ENCODE data around the gene HAPSTR1.

DNA sequence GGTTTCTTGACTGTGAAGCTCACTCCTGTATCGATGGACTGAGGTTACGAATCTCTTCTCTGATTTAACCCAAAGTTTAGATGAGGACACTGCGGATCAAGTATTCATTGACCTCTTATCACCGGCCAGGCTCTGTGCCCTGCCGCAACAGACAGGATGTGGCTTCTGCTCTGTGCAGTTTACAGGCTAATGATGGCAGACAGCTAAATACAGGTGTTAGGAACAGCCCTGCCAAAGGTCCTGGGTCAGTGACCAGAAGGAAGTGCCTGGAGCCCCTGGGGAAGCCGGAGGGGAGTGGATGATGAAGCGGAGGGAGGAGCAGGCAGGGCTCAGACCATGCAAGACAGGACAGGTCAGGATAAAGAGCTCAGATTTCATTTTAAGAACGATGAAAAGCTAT lies 44.4 kb downstream of the HAPSTR1 start:
- TF ChIP-seq, protein P1, sequence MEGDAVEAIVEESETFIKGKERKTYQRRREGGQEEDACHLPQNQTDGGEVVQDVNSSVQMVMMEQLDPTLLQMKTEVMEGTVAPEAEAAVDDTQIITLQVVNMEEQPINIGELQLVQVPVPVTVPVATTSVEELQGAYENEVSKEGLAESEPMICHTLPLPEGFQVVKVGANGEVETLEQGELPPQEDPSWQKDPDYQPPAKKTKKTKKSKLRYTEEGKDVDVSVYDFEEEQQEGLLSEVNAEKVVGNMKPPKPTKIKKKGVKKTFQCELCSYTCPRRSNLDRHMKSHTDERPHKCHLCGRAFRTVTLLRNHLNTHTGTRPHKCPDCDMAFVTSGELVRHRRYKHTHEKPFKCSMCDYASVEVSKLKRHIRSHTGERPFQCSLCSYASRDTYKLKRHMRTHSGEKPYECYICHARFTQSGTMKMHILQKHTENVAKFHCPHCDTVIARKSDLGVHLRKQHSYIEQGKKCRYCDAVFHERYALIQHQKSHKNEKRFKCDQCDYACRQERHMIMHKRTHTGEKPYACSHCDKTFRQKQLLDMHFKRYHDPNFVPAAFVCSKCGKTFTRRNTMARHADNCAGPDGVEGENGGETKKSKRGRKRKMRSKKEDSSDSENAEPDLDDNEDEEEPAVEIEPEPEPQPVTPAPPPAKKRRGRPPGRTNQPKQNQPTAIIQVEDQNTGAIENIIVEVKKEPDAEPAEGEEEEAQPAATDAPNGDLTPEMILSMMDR (conservative IDR thresholded peaks at IDR 0.05; ENCODE audit: low read depth in 2 of 2), result no peak
- TF ChIP-seq EZH2 (IDR thresholded peaks at IDR 0.05; ENCODE audit: low read depth, unreplicated experiment) (no peak), ZNF331 (CRISPR knock-in tag; IDR thresholded peaks at IDR 0.05; ENCODE audit: low read depth) (no peak), STAT1 (IDR thresholded peaks at IDR 0.05; ENCODE audit: unreplicated experiment) (no peak), POLR2AphosphoS5 (IDR thresholded peaks at IDR 0.05; ENCODE audit: low read depth) (no peak)
- TF ChIP-seq, protein P2, sequence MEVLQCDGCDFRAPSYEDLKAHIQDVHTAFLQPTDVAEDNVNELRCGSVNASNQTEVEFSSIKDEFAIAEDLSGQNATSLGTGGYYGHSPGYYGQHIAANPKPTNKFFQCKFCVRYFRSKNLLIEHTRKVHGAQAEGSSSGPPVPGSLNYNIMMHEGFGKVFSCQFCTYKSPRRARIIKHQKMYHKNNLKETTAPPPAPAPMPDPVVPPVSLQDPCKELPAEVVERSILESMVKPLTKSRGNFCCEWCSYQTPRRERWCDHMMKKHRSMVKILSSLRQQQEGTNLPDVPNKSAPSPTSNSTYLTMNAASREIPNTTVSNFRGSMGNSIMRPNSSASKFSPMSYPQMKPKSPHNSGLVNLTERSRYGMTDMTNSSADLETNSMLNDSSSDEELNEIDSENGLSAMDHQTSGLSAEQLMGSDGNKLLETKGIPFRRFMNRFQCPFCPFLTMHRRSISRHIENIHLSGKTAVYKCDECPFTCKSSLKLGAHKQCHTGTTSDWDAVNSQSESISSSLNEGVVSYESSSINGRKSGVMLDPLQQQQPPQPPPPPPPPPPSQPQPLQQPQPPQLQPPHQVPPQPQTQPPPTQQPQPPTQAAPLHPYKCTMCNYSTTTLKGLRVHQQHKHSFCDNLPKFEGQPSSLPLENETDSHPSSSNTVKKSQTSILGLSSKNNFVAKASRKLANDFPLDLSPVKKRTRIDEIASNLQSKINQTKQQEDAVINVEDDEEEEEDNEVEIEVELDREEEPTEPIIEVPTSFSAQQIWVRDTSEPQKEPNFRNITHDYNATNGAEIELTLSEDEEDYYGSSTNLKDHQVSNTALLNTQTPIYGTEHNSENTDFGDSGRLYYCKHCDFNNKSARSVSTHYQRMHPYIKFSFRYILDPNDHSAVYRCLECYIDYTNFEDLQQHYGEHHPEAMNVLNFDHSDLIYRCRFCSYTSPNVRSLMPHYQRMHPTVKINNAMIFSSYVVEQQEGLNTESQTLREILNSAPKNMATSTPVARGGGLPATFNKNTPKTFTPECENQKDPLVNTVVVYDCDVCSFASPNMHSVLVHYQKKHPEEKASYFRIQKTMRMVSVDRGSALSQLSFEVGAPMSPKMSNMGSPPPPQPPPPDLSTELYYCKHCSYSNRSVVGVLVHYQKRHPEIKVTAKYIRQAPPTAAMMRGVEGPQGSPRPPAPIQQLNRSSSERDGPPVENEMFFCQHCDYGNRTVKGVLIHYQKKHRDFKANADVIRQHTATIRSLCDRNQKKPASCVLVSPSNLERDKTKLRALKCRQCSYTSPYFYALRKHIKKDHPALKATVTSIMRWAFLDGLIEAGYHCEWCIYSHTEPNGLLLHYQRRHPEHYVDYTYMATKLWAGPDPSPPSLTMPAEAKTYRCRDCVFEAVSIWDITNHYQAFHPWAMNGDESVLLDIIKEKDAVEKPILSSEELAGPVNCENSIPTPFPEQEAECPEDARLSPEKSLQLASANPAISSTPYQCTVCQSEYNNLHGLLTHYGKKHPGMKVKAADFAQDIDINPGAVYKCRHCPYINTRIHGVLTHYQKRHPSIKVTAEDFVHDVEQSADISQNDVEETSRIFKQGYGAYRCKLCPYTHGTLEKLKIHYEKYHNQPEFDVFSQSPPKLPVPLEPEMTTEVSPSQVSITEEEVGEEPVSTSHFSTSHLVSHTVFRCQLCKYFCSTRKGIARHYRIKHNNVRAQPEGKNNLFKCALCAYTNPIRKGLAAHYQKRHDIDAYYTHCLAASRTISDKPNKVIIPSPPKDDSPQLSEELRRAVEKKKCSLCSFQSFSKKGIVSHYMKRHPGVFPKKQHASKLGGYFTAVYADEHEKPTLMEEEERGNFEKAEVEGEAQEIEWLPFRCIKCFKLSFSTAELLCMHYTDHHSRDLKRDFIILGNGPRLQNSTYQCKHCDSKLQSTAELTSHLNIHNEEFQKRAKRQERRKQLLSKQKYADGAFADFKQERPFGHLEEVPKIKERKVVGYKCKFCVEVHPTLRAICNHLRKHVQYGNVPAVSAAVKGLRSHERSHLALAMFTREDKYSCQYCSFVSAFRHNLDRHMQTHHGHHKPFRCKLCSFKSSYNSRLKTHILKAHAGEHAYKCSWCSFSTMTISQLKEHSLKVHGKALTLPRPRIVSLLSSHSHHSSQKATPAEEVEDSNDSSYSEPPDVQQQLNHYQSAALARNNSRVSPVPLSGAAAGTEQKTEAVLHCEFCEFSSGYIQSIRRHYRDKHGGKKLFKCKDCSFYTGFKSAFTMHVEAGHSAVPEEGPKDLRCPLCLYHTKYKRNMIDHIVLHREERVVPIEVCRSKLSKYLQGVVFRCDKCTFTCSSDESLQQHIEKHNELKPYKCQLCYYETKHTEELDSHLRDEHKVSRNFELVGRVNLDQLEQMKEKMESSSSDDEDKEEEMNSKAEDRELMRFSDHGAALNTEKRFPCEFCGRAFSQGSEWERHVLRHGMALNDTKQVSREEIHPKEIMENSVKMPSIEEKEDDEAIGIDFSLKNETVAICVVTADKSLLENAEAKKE (CRISPR knock-in tag; IDR thresholded peaks at IDR 0.05), result no peak
- TF ChIP-seq, protein P3, sequence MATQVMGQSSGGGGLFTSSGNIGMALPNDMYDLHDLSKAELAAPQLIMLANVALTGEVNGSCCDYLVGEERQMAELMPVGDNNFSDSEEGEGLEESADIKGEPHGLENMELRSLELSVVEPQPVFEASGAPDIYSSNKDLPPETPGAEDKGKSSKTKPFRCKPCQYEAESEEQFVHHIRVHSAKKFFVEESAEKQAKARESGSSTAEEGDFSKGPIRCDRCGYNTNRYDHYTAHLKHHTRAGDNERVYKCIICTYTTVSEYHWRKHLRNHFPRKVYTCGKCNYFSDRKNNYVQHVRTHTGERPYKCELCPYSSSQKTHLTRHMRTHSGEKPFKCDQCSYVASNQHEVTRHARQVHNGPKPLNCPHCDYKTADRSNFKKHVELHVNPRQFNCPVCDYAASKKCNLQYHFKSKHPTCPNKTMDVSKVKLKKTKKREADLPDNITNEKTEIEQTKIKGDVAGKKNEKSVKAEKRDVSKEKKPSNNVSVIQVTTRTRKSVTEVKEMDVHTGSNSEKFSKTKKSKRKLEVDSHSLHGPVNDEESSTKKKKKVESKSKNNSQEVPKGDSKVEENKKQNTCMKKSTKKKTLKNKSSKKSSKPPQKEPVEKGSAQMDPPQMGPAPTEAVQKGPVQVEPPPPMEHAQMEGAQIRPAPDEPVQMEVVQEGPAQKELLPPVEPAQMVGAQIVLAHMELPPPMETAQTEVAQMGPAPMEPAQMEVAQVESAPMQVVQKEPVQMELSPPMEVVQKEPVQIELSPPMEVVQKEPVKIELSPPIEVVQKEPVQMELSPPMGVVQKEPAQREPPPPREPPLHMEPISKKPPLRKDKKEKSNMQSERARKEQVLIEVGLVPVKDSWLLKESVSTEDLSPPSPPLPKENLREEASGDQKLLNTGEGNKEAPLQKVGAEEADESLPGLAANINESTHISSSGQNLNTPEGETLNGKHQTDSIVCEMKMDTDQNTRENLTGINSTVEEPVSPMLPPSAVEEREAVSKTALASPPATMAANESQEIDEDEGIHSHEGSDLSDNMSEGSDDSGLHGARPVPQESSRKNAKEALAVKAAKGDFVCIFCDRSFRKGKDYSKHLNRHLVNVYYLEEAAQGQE (IDR thresholded peaks at IDR 0.05; ENCODE audit: unreplicated experiment), result no peak
